ENCODE data around the gene TMEM167A. TPM values are rescaled to one million over a fixed set of nuclear protein-coding genes. Genes with fewer than 3 reads are reported as not detected.

TMEM167A gene
- total and polyA plus RNA-seq, 2 experiments from 2014 or later: 179 to 267 TPM

DNA sequence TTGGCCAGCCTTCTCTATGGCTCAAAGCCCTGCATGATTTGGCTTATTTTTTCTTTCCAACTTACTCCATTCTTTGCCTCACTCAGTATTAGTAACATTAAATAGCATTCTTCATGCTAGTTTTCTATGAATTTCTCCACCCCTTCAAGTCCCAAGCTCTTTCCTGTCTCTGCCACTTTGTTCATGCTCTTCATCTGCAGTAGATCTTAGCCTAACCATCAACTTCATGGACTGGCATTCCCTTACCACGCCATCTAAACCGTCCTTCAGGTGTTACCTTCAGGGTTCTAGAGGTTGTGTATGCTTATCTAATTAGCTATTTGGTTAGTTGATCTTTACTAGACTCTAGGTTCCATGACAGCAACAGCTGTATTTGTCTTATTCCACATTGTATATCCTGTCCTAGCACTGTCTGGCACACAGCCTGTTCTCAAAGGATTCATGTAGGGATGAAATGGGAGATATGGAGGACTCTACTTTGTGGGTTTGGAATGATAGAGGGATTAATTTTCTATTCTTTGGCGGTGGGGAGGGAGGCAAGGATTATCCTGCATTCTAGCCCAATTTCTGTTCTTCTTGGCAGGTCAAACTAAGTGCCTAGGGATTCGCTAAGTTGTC, 26.4 kb downstream of the TMEM167A start:
- H3K79me2 ChIP-seq (replicated peaks; ENCODE audit: insufficient read depth): no peaks in the 10 kb centered on the region; the same call in 1 of the 2 replicates
- ATAC-seq: no peak
- no peak overlapping the region for H3K4me2 ChIP-seq
- Mint-ChIP-seq H3K27ac (no peak overlapping the region), H3K9me3 (no peaks in the 10 kb centered on the region; the same call in 2 of the 3 replicates), H3K4me3 (no peak overlapping the region), H3K36me3 (ENCODE audit: low read depth) (peaks cover 17% of the 10 kb centered on the region; the same call in 2 of the 3 replicates), H3K27me3 (ENCODE audit: insufficient read depth, low read depth, poor library complexity) (no peaks in the 10 kb centered on the region), H3K4me1 (peaks cover 11% of the 10 kb centered on the region)
- no peak overlapping the region for H3K27ac ChIP-seq (ENCODE audit: low read depth)
- H4K20me1 ChIP-seq (replicated peaks; ENCODE audit: insufficient read depth): peaks cover 7% of the 10 kb centered on the region
- no peak overlapping the region for H2AFZ ChIP-seq
- H3K4me3 ChIP-seq: no peak overlapping the region
- H3K9me2 ChIP-seq (ENCODE audit: insufficient read depth): no peaks in the 10 kb centered on the region
- peaks cover 5% of the 10 kb centered on the region; the same call in 1 of the 2 replicates for H3K4me1 ChIP-seq (ENCODE audit: insufficient read depth)
- DNase-seq (ENCODE audit: low spot score): no peak
- H3K36me3 ChIP-seq (ENCODE audit: insufficient read depth): peaks cover 4% of the 10 kb centered on the region; the same call in 1 of the 2 replicates
- no peaks in the 10 kb centered on the region for H3K27me3 ChIP-seq (ENCODE audit: insufficient read depth)
- TF ChIP-seq JUNB (IDR thresholded peaks at IDR 0.05; ENCODE audit: unreplicated experiment) (no peak), EZH2phosphoT487 (IDR thresholded peaks at IDR 0.05; ENCODE audit: unreplicated experiment) (no peak), REST (IDR thresholded peaks at IDR 0.05; ENCODE audit: unreplicated experiment) (no peak), ZNF114 (CRISPR knock-in tag; IDR thresholded peaks at IDR 0.05) (no peak), POLR2AphosphoS5 (IDR thresholded peaks at IDR 0.05; ENCODE audit: low read depth) (no peak), CTCF (conservative IDR thresholded peaks at IDR 0.05; ENCODE audit: low read depth in 2 of 2) (no peak)
- TF ChIP-seq, protein P1, sequence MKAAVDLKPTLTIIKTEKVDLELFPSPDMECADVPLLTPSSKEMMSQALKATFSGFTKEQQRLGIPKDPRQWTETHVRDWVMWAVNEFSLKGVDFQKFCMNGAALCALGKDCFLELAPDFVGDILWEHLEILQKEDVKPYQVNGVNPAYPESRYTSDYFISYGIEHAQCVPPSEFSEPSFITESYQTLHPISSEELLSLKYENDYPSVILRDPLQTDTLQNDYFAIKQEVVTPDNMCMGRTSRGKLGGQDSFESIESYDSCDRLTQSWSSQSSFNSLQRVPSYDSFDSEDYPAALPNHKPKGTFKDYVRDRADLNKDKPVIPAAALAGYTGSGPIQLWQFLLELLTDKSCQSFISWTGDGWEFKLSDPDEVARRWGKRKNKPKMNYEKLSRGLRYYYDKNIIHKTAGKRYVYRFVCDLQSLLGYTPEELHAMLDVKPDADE (IDR thresholded peaks at IDR 0.05): no peak
- 0 out of 2 replicates have a peak, but pooled peaks cover 4% of the 10 kb centered on the region for H3F3A ChIP-seq (replicated peaks; ENCODE audit: low read depth)

- H3K27ac Mint-ChIP-seq: no peak overlapping the region
- peaks cover 5% of the 10 kb centered on the region; the same call in 1 of the 2 replicates for H3K4me1 ChIP-seq (ENCODE audit: insufficient read depth)
- H3K9me3 Mint-ChIP-seq: no peaks in the 10 kb centered on the region; the same call in 2 of the 3 replicates
- TF ChIP-seq EZH2 (IDR thresholded peaks at IDR 0.05; ENCODE audit: low read depth, unreplicated experiment): no peak
- TF ChIP-seq POLR2AphosphoS5 (IDR thresholded peaks at IDR 0.05; ENCODE audit: low read depth): no peak
- no peak for TF ChIP-seq ZNF114 (CRISPR knock-in tag; IDR thresholded peaks at IDR 0.05)
These were observed 27.8 kb downstream of the TMEM167A start for GRCh38 chr5:83049370-83049885.

More at GRCh38 chr5:83049370-83049885, 27.8 kb downstream of the TMEM167A start:
- H3K4me1 Mint-ChIP-seq: peaks cover 5% of the 10 kb centered on the region
- H2AFZ ChIP-seq: no peak overlapping the region
- no peaks in the 10 kb centered on the region for H3K79me2 ChIP-seq (replicated peaks; ENCODE audit: insufficient read depth)
- peaks cover 8% of the 10 kb centered on the region; the same call in 1 of the 3 replicates for H3K36me3 Mint-ChIP-seq (ENCODE audit: low read depth)
- no peaks in the 10 kb centered on the region for H3K27me3 ChIP-seq (ENCODE audit: insufficient read depth)
- no peak overlapping the region for H3K4me3 Mint-ChIP-seq
- H3K27me3 Mint-ChIP-seq (ENCODE audit: insufficient read depth, low read depth, poor library complexity): no peaks in the 10 kb centered on the region
- ATAC-seq (no peak), DNase-seq (ENCODE audit: low spot score) (no peak)
- no peaks in the 10 kb centered on the region for H3K9me2 ChIP-seq (ENCODE audit: insufficient read depth)
- H3K27ac ChIP-seq (ENCODE audit: low read depth): no peak overlapping the region
- no peak overlapping the region for H3K4me3 ChIP-seq
- H4K20me1 ChIP-seq (replicated peaks; ENCODE audit: insufficient read depth): peaks cover 7% of the 10 kb centered on the region; the same call in 1 of the 2 replicates
- no peak overlapping the region for H3K4me2 ChIP-seq
- peaks cover 4% of the 10 kb centered on the region; the same call in 1 of the 2 replicates for H3K36me3 ChIP-seq (ENCODE audit: insufficient read depth)
- H3F3A ChIP-seq (replicated peaks; ENCODE audit: low read depth): 0 out of 2 replicates have a peak, but pooled peaks cover 4% of the 10 kb centered on the region

All from GM23338 (cell line).